COLO668 (cell line): ENCODE results near the gene LRMDA.
A peak's percentile ranks its signal among the peaks of the same experiment; 100 is the strongest.

Experiments
- DNase-seq: peaks from one replicate; lab custom pipeline; 2025; ENCODE audit not compliant: unreplicated experiment; lab: John Stamatoyannopoulos, UW

LRMDA gene

GRCh38 chr10:76126607-76127527, 695.4 kb downstream of the LRMDA start:
- no peak for DNase-seq

- DNase-seq = no peak
Observed at GRCh38 chr10:76127984-76128589, 696.7 kb downstream of the LRMDA start.

GRCh38 chr10:76129213-76129612, 697.8 kb downstream of the LRMDA start:
- DNase-seq = no peak

DNA sequence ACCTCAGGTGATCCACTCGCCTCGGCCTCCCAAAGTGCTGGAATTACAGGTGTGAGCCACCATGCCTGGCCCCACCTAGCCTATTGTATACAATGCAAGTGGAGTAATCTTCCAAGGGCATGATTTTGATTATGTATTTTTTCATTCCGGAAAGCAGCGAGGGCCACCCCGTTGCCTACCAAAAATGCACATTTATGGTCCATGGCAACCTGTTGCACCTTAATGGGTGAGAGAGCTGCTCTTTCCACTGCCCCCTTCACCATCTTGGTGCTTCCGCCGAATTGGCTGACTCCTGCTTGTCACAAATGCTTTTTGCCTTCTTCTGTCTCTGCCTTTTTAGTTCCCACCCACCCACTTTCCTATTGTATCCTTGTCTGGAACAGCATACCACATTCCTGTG, 699.5 kb downstream of the LRMDA start:
- DNase-seq = no peak

- peak; percentile 53 for DNase-seq
Observed at GRCh38 chr10:76133597-76134255, 702.3 kb downstream of the LRMDA start.

- DNase-seq = no peak
Observed at GRCh38 chr10:76136961-76137360, 705.5 kb downstream of the LRMDA start.

- DNase-seq = no peak
Observed at GRCh38 chr10:76138286-76138685, 706.9 kb downstream of the LRMDA start.

- DNase-seq = no peak
Observed at GRCh38 chr10:76138906-76139305, 707.5 kb downstream of the LRMDA start.

- DNase-seq = no peak
Observed at GRCh38 chr10:76139431-76139830, 708.0 kb downstream of the LRMDA start.

GRCh38 chr10:76141376-76141775, 710.0 kb downstream of the LRMDA start:
- DNase-seq = no peak

DNA sequence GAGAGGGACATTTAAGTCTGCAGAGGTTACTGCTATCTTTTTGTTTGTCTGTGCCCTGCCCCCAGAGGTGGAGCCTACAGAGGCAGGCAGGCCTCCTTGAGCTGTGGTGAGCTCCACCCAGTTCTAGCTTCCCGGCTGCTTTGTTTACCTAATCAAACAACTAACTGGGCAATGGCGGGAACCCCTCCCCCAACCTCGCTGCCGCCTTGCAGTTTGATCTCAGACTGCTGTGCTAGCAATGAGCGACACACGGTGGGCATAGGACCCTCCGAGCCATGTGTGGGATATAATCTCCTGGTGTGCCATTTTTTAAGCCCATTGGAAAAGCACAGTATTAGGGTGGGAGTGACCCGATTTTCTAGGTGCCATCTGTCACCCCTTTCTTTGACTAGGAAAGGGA, 716.8 kb downstream of the LRMDA start:
- DNase-seq = peak; percentile 17

DNA sequence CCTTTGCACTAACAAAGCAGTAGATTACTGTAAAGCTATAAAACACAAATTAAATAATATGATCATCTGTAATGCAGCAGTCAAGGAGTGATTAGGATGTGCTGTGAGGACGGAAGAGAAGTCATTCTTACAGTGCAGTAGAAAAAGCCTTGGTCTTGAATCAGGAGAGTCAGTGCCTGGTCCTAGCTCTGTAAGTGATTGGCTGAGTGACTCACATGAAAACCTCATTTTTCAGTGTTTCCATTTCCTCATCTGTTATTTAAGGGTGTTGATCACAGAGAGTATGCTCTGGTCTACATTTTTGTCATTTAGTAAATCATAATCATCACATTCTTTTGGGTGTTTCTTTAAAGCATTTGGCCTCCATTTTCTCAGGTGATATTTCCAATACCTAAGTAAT, 717.8 kb downstream of the LRMDA start:
- no peak for DNase-seq

DNA sequence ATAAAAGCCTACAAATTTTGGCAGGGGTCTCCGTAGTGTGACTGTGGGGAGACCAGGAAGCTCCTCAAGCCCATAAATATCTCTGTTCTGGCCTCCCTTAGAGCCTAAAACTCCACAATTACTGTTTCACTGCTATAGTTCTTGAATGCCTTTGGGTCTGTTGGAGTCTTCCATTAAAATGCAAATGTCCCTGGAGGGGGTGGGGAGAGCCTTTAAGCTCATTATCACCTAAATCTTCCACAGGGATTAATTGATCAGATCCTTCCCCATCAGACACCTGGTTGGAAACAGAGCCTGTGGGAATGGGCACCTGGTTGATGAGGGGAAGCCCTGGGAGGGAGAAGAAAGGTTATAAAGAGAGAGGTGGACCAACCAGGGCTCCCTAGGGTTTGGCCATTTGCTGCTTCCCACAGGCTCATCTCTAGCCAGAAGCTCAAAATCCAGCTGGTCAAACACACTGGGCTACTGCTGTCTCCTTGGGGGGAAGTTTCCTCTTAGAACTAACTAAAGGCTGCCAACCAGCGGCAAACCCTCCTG, 718.2 kb downstream of the LRMDA start:
- DNase-seq = no peak

DNA sequence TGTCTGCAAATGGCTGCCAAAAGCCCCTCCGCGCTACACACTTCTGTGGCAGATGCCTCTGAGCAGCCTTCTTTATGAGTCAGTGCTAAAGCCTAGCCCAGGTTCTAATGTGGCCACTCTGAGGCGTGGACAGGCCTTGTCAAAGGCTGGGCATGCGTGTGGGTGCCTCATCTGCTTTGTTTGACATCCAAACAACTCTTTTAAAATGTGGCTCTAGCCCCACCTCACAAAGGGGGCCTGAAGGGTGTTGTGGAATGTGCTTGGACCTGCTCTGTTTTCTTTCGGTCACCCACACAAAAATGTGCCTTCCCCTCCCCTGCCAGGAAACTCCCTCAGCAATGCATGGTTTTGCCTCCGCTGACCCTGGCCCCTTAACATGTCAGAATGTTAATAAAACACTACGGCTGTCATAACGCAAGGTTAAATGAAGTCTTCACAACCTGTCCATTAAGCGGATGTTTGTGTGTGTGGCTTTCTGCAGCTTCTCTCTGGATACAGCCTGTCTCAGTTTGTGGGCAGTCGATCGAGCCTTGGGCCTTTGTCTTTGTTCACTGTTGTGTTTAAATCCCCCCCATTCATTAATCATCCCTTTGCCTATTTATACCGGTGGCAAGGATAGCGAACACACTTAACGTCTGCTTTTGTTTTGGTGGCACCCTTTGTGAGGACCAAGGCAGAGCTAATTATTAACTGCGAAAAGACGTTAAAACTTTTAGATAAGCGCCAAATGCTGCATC, 718.9 kb downstream of the LRMDA start:
- peak; percentile 66 for DNase-seq

DNA sequence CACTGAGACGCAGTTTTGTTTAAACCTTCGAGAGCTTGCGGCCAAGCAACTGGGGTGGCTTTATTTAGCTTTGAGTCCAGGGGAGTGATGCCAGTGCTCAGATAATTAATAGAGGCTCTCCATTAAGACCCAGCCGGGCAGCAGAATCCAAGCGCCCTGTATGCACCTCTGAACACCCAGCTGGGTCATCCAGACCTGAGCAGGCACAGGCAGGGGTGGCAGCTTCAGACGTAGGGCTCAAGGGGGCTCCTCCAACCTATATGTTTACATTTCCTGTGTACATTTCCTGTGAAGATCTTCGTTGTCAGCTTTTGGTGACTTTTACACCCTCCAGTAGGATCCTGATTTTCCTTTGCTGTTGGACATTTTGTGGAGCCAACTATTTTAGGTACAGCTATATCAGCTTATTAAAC, 719.5 kb downstream of the LRMDA start:
- DNase-seq = peak; percentile 61

DNA sequence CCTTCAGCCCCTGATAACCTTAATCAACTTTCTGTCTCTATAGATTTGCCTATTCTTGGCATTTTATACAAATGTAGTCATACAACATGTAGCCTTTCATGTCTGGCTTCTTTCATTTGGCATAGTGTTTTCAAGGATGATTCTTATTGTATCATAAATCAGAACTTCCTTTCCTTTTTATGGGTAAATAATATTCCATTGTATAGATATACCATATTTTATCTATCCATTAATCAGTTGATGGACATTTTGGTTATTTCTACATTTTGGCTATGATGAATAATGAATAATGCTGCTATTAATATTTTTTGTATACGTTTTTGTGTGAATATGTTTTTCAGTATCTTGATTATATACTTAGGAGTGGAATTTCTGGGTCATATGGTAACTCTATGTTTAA, 720.8 kb downstream of the LRMDA start:
- DNase-seq = no peak

DNA sequence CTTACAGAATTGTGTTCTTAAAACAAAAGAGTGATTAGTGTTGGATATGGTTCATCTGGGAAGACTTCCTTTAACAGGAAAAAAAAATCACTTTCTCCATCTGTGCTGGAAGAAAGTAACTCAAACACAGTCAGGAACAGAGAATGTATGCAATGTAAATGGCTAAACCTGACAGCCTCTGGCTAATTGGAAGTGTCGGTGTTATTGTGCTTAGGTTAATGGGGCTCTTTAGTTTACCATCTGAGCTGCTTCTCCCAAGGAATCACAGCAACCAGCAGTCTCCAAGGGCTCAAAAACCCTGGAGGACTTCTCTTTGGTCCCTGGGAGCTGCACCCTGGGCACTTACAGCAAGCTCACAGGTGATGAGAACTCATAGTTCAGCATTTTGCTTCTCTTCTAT, 724.5 kb downstream of the LRMDA start:
- DNase-seq = no peak

GRCh38 chr10:76160446-76161300, 729.2 kb downstream of the LRMDA start:
- DNase-seq = no peak

- no peak for DNase-seq
Observed at GRCh38 chr10:76161301-76161582, 729.8 kb downstream of the LRMDA start.

DNA sequence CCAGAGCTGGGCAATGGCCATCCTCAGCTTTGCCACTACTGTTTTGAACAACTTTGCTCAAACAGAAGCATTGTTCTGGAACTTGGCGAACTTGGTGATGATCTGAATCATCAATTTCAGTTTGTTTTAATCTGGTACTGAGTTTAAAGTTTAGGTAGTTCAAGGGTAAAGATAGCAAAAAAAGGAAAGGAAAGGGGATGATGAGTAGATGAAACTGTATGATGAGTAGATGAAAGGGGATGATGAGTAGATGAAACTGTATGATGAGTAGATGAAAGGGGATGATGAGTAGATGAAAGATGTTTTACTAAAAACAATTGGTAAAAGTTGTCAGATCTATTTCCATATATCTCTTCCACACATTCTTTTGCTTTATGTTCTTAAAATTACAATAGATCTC, 737.0 kb downstream of the LRMDA start:
- no peak for DNase-seq
